NCI-H510A treated with DMSO at 0.1 percent for 48 hours (cell line): ENCODE data around the gene ANO9.
"Not testable (repeated sequence)": the region's sequence is repeated elsewhere in the genome, so short reads cannot be mapped to it uniquely, and the experiment has no call there.

Experiments
- DNase-seq: peaks from one replicate; lab custom pipeline; 2025; lab: John Stamatoyannopoulos, UW

ANO9 gene

GRCh38 chr11:433641-434040, 8.2 kb downstream of the ANO9 start:
- no peak for DNase-seq

DNA sequence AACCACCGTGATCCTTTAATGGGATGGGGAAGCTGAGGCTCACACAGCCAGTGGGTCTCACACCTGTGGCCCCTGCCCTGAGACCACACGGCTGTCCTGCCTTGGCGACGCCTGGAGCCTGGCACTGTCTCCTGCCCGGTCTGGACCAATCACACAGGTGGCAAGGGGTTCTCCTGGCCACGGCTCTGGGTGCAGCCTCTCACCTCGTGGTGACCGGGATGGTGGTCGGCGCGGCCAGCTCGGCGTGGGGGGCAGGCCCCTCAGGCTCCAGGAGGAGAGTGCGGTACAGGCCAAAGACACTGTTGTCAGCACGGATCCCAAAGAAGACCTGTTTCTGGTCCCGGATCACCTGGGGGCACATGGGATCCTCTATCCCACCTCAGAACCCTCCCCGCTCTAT, 8.7 kb downstream of the ANO9 start:
- DNase-seq = no peak

GRCh38 chr11:432501-433100, 9.2 kb downstream of the ANO9 start:
- no peak for DNase-seq

- DNase-seq = no peak
Measured at GRCh38 chr11:431921-432320, 9.9 kb downstream of the ANO9 start.

DNA sequence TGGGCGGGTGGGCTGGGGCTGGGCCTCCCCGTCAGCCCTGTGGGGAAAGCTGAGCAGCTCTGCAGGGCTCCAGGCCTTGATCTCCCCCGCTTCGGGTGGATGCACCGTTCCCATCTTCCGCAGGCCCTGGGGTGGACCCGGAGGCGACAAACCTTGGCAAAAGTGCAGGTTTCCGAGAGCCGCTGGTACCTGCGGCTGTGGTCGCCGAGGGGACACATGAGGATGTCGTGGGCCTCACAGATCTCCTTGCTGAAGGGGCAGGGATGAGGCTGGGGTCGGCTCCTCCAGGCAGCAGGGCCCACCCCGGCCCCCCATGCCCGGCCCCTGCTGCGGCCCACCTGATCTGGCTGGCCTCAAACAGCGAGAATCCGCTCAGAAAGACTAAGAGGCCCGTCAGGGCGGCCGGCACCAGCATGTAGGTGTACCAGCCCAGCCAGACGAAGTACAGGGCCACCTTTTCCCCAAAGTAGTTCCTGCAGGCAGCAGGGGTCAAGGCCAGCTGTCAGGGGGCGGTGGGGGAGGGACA, 11.8 kb downstream of the ANO9 start:
- no peak for DNase-seq

DNA sequence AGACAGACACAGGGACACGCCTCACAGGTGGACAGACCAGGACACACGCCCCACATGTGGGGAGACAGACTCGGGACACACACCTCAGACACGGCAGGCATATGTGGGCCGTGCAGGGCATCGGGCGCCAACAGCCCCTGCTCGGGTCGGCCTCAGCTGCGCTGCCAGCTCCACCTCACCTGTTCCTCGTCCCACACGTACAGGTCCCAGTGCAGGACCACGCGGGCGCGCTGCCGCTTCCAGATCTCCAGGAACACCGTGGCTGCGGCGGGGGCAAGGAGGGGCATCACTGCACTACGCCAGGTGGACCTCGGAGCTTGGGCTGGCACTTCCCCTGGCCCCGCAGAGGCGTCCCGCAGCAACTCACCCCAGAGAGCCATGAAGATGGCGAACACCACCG, 12.4 kb downstream of the ANO9 start:
- DNase-seq = no peak

GRCh38 chr11:428295-428694, 13.5 kb downstream of the ANO9 start:
- no peak for DNase-seq

DNA sequence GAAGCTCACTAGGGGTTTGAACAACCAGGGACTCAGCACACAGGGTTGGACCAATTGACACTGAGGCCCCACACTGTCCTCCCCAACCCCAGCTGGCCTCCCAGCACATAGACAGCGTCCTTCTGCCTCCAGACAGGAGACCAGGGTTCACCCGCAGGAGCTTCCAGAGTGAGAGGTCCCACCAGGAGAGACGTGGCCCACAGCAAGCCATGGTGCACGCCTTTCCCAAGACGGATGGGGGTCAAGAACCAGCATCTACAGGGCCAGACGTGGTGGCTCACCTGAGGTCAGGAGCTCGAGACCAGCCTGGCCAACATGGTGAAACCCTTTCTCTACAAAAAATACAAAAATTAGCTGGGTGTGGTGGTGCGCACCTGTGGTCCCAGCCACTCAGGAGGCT, 15.0 kb downstream of the ANO9 start:
- no peak for DNase-seq

DNA sequence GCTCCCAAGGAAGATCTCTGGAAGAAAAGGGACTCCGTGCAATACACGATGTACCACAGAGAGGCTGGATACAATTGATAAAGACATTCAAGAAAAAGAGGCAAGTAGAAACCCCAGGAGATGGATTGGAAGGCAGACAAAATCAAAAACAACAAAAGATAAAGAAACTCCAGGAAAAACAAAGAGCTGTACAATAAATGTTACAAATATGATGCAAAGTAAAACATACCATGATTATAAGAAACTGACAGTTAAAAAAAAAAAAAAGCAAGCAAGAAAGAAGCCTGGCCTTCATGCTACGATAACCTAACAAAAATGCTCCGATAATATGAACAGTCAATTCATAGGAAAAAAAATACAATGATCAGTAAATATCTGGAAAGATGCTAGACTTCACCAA, 16.5 kb downstream of the ANO9 start:
- no peak for DNase-seq

GRCh38 chr11:424766-425165, 17.0 kb downstream of the ANO9 start:
- not testable (repeated sequence) for DNase-seq

- no peak for DNase-seq
Measured at GRCh38 chr11:424232-424631, 17.6 kb downstream of the ANO9 start.

- no peak for DNase-seq
Measured at GRCh38 chr11:422249-422656, 19.6 kb downstream of the ANO9 start.

- DNase-seq = no peak
Measured at GRCh38 chr11:420911-421321, 20.9 kb downstream of the ANO9 start.

- no peak for DNase-seq
Measured at GRCh38 chr11:420054-420910, 21.5 kb downstream of the ANO9 start.

DNA sequence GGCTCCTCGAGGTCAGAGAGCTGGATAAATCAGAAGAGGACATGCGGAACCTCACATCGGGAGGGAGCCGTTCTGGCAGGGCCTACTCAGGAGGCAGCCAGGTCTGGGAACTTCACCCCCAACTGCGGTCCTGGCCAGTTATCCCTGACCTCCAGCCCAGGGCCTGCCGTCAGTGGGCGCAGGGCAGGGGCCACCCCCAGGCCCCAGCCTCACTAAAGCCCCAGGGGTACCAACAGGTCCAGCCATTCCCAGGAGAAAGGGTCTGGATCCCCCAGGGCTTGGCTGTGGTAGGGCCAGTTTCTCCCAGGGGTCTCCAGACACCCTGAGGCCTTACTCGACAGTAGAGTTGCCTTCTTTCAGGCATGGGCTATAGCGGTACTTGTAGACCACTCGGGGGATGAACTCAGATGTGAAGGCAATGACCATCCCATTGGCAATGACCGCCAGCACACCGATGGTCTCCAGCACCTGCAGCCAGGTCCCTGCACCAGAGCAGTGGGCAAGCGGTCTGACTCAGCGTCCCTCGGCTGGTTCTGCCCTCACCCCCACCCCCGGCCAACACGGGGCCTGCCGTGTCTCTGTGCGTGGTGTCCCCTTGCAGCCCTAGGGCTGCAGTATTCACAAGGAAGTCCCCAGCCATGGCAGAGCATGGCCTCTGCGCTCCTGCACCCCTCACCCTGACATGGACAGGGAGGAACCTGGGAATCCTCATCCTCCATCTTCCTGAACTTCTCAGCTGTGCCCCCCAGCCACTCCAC, 22.4 kb downstream of the ANO9 start:
- no peak for DNase-seq

GRCh38 chr11:418343-419247, 23.2 kb downstream of the ANO9 start:
- DNase-seq = no peak

DNA sequence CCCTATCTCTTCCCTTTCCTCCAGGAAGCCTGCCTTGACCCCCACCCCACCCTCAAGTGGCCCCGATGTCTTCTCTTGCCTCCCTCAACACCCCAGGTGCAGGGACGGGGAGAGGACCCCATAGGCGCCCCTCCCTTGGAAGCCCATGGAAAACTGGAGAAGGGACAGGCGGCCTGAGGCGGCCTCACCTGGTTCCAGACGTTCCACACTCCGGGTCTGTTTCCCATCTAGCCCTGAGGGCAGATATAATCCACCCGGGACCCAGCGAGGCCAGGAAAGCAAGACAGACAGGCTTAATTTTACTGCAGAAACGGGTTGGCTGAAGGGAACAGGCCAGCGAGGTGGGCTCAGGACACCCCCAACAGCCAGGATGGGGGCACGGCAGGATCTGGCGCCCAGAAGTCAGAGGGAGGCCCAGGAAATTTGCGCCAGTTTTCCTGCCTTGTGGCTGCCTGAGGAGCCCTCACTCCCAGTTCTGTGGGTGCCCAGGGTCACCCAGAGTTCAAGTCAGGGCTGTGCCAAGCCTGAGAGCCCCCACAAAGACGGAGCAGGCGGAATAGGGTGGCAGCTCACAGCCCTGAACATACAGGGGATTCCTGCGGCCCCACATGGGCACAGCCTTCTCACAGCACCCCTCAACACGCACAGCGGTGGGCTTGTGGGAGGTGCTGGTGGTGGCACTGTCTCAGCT, 24.0 kb downstream of the ANO9 start:
- DNase-seq = no peak

- peak; percentile 59 for DNase-seq
Measured at GRCh38 chr11:416757-417621, 24.8 kb downstream of the ANO9 start.

GRCh38 chr11:416051-416756, 25.6 kb downstream of the ANO9 start:
- no peak for DNase-seq
